Activated T-cell treated with anti-CD3 and anti-CD28 coated beads, Interleukin-2, amount 50 U/mL, for 4 hours (primary cell): Measurements from ENCODE around the gene TFAP2E. TPM values are rescaled to one million over a fixed set of nuclear protein-coding genes. Genes with fewer than 3 reads are reported as not detected.

Source experiments
- ATAC-seq, 2 donors: fragments of 200-7000 bp; cut with Tn5 transposase; one replicate each; pipeline ENCODE4 v1.10.0; 2021
- DNase-seq: peaks from one replicate; pipeline ENCODE4 v3.0.0-alpha.2; 2020
- H3K27me3 Mint-ChIP-seq: one replicate; pipeline ENCODE4 v1.8.0; 2021; ENCODE audit warnings: low read depth, mixed read lengths
- H3K36me3 Mint-ChIP-seq: one replicate; pipeline ENCODE4 v1.8.0; 2022; ENCODE audit warnings: mixed read lengths; ENCODE audit not compliant: insufficient read depth
- H3K4me1 Mint-ChIP-seq: one replicate; pipeline ENCODE4 v1.8.0; 2021; ENCODE audit warnings: low read depth, mixed read lengths
- H3K4me3 Mint-ChIP-seq: one replicate; pipeline ENCODE4 v1.8.0; 2021; ENCODE audit warnings: mild to moderate bottlenecking, moderate library complexity, mixed read lengths
- H3K9me3 Mint-ChIP-seq: one replicate; pipeline ENCODE4 v1.8.0; 2021; ENCODE audit warnings: mixed read lengths
- total RNA-seq, 3 donors: library from RNA; stranded (reverse); gene quantifications; one replicate each; pipeline ENCODE4 v1.2.1, GENCODE V29; 2021

Gene TFAP2E
- total RNA-seq, 3 donors from 2014 or later: 0.55 to 1.3 (median 0.76) TPM

DNA sequence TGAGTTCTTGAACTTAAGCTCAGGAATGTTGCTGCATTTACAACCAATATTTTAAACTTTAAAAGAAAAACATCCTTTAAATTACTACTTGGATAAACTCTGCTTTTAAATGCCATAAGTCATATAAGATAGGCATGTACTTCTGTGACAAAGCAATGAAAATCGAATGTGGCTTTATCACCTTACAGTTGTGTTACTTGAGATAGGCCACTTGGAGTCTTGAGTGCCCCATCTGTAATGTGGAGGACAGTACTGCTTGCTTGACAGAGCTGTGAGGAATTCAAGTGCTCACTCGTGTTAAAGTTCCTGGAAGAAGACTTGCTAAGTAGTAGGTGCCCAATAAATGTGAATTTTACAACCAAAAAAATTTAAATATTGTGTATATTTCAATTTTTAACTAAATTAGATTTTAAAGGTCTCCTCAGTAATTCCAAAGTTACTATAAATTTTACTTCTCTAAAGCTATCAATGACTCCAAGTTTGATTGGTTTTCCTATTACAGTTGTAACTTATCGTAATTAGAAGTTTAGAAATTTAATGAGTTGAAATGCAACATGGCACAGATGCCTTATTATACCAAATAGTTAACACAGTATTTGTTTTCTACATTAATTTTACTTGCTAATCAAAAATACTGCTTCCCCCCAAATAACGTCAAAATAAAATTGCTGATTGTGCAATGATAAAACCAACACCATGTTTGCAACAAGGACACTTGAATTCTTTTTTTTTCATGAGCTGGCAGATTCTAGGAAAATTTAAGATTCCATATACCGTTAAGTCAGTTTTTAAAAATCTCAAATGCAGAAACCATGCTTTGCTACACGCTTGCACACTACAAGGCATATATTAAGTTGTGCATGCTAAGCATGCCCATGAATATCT lies 46.4 kb downstream of the TFAP2E start:
- peaks cover 32% of the 10 kb centered on the region for H3K36me3 Mint-ChIP-seq
- no peaks in the 10 kb centered on the region for H3K9me3 Mint-ChIP-seq
- no peak for ATAC-seq
- H3K27me3 Mint-ChIP-seq: no peaks in the 10 kb centered on the region
- H3K4me3 Mint-ChIP-seq: no peak overlapping the region
- peaks cover 16% of the 10 kb centered on the region for H3K4me1 Mint-ChIP-seq
- no peak for DNase-seq

DNA sequence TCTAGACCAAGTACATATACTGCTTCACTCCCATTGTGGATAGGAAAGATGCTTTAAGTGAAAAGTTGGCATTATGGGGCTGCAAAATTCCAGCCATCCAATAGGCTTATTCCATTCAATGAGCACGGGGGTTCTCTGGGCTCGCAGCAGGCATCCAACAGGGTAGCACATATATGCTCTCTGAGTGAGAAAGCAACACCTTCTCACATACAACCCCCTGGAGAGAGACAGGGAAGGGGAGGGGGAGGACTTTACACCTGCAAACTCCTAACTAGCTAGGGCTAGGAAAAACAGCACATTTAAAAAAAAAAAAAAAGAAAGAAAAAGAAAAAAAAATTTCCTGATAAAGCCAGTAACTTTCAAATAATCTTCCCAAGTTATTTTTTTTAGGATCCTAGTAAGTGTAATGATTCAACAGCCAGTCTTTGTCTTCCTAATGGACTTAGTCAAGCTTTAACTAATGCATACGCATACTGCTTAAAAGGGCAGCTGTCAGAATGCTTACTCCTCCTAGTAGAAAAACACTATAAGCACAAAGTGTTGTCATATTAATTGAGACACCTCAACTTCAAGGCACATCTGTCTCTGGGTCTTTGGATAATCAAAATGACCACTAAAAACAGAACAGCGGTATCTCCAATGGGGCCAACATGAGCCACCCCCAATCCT lies 49.5 kb downstream of the TFAP2E start:
- Mint-ChIP-seq H3K4me1 (peaks cover 13% of the 10 kb centered on the region), H3K36me3 (peaks cover 36% of the 10 kb centered on the region), H3K4me3 (no peak overlapping the region), H3K9me3 (no peaks in the 10 kb centered on the region), H3K27me3 (no peaks in the 10 kb centered on the region)
- ATAC-seq: no peak
- DNase-seq: no peak

- peaks cover 12% of the 10 kb centered on the region for H3K4me1 Mint-ChIP-seq
- ATAC-seq: no peak
- H3K27me3 Mint-ChIP-seq: no peaks in the 10 kb centered on the region
- H3K9me3 Mint-ChIP-seq: no peaks in the 10 kb centered on the region
- peaks cover 30% of the 10 kb centered on the region for H3K36me3 Mint-ChIP-seq
- no peak overlapping the region for H3K4me3 Mint-ChIP-seq
- DNase-seq: no peak
Measured at GRCh38 chr1:35623832-35624231, 50.7 kb downstream of the TFAP2E start.

- H3K36me3 Mint-ChIP-seq: peaks cover 45% of the 10 kb centered on the region
- no peaks in the 10 kb centered on the region for H3K27me3 Mint-ChIP-seq
- H3K4me1 Mint-ChIP-seq: peaks cover 6% of the 10 kb centered on the region
- DNase-seq (no peak), ATAC-seq (no peak)
- H3K9me3 Mint-ChIP-seq: no peaks in the 10 kb centered on the region
- H3K4me3 Mint-ChIP-seq: no peak overlapping the region
Measured at GRCh38 chr1:35629051-35629450, 55.9 kb downstream of the TFAP2E start.

DNA sequence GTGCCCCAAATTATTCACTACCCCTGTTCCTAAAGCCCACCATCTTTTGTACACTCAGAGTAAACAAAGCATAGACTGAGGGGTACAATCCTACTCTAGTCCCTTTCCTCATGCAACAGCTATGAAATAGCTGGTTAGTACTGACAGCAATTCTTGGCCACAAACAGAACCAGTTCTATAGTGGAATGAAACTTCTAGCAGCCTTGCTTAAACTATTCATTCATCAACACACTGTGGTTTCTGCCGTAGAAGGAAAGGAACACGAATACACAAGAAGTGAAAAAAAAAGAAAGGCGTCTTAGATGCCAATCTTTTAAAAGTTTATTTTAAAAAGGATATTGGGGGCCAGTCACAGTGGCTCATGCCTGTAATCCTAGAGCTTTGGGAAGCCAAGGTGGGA lies 58.3 kb downstream of the TFAP2E start:
- Mint-ChIP-seq H3K9me3 (no peaks in the 10 kb centered on the region), H3K27me3 (no peaks in the 10 kb centered on the region), H3K36me3 (peaks cover 43% of the 10 kb centered on the region), H3K4me3 (no peak overlapping the region), H3K4me1 (peaks cover 6% of the 10 kb centered on the region)
- DNase-seq (no peak), ATAC-seq (no peak)

DNA sequence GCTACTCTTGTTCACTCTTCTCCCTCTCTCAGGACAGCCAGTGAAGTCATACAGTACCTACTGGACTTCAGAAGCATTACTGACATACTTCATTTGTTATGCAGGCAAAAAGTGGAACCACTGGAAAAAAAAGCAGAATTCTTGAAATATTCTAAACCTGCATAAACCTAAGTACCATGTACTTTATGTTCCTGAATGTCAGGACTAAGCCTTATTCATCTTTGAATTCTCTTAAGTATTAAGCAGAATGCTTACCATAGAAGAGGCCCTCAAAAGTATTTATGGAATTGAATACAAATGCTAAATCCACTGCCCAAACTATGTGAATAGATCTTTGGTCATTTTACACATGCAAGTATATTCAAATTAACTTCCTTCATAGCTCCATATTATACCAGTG lies 60.4 kb downstream of the TFAP2E start:
- Mint-ChIP-seq H3K9me3 (no peaks in the 10 kb centered on the region), H3K27me3 (no peaks in the 10 kb centered on the region), H3K4me3 (no peak overlapping the region), H3K4me1 (peaks cover 15% of the 10 kb centered on the region), H3K36me3 (peaks cover 37% of the 10 kb centered on the region)
- ATAC-seq (no peak), DNase-seq (no peak)

- peaks cover 35% of the 10 kb centered on the region for H3K4me1 Mint-ChIP-seq
- no peak for DNase-seq
- peak overlapping the region; percentile 82 for H3K4me3 Mint-ChIP-seq
- no peak for ATAC-seq
- H3K9me3 Mint-ChIP-seq: no peaks in the 10 kb centered on the region
- H3K36me3 Mint-ChIP-seq: peaks cover 18% of the 10 kb centered on the region
- no peaks in the 10 kb centered on the region for H3K27me3 Mint-ChIP-seq
Measured at GRCh38 chr1:35637401-35637809, 64.3 kb downstream of the TFAP2E start.

GRCh38 chr1:35640380-35641232 lies 67.5 kb downstream of the TFAP2E start:
- DNase-seq (no peak), ATAC-seq (no peak)
- Mint-ChIP-seq H3K4me3 (peak overlapping the region; percentile 100), H3K27me3 (peaks cover 7% of the 10 kb centered on the region), H3K4me1 (peaks cover 35% of the 10 kb centered on the region), H3K36me3 (peaks cover 8% of the 10 kb centered on the region), H3K9me3 (no peaks in the 10 kb centered on the region)

- H3K4me3 Mint-ChIP-seq: peak within 1 kb of the TSS; percentile 100
- peaks cover 35% of the 10 kb centered on the region for H3K4me1 Mint-ChIP-seq
- H3K27me3 Mint-ChIP-seq: peaks cover 14% of the 10 kb centered on the region
- DNase-seq (peak; percentile 96), ATAC-seq (peak; percentile 93)
- peaks cover 6% of the 10 kb centered on the region for H3K36me3 Mint-ChIP-seq
- no peaks in the 10 kb centered on the region for H3K9me3 Mint-ChIP-seq
Measured at GRCh38 chr1:35641233-35641866, 68.2 kb downstream of the TFAP2E start, which contains the start of gene PSMB2. Gene PSMB2 (minus strand): TSS chr1:35641526. CDS start chr1:35641432, 94 bp downstream.

GRCh38 chr1:35642471-35642955 lies 69.4 kb downstream of the TFAP2E start:
- Mint-ChIP-seq H3K4me3 (peak overlapping the region; percentile 100), H3K36me3 (peaks cover 6% of the 10 kb centered on the region), H3K27me3 (peaks cover 19% of the 10 kb centered on the region), H3K9me3 (no peaks in the 10 kb centered on the region), H3K4me1 (peaks cover 31% of the 10 kb centered on the region)
- no peak for DNase-seq
- no peak for ATAC-seq

GRCh38 chr1:35644204-35644603 lies 71.1 kb downstream of the TFAP2E start:
- DNase-seq (no peak), ATAC-seq (no peak)
- no peaks in the 10 kb centered on the region for H3K9me3 Mint-ChIP-seq
- peaks cover 19% of the 10 kb centered on the region for H3K27me3 Mint-ChIP-seq
- H3K36me3 Mint-ChIP-seq: peaks cover 3% of the 10 kb centered on the region
- H3K4me1 Mint-ChIP-seq: peaks cover 17% of the 10 kb centered on the region
- H3K4me3 Mint-ChIP-seq: no peak overlapping the region
